Activated CD4-positive, alpha-beta T cell treated with anti-CD3 and anti-CD28 coated beads, Interleukin-10, Interleukin-2, amounts not matched to agents 100 ng/mL and 50 ng/mL, durations not matched to agents 16 hours and 8 hours (primary cell): ENCODE data around the gene PRR36.
"Not testable (repeated sequence)": the region's sequence is repeated elsewhere in the genome, so short reads cannot be mapped to it uniquely, and the experiment has no call there.

Source experiments
- DNase-seq: peaks from one replicate; pipeline ENCODE4 v3.0.0-alpha.2; 2020

The PRR36 gene

DNA sequence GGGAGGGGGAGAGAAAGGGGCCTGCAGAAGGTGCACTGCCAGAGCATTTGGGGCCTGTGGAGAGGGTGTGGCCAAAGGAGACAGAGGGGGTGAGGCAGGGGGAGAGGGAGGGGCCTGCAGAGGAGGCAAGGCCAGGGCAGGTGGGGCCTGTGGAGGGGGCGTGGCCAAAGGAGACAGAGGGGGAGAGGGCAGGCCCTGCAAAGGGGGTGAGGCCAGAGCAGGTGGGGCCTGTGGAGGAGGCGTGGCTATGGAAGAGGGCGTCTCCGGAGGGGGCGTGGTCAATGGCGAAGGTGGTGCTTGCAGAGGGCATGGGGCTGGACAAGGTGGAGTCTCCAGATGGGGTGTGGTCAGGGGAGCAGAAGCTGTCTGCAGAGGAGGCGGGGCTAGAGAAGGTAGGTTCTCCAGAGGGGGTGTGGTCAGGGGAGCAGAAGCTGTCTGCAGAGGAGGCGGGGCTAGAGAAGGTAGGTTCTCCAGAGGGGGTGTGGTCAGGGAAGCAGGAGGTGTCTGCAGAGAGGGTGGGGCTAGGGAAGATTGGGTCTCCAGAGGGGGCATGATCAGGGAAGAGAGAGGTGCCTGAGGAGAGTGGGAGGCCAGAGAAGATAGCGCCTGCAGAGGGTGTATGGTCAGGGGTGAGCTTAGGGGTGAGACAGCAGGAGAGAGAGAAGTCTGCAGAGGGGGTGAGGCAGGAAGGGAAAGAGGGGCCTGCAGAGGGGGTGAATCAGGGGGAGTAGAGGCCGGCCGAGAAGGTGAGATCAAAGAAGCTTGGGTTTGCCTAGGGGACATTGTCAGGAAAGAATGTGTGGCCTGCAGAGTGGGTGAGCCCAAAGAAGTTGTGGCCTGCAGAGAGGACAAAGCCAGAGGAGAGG is 3.4 kb downstream of the PRR36 start:
- peak; percentile 74 for DNase-seq

DNA sequence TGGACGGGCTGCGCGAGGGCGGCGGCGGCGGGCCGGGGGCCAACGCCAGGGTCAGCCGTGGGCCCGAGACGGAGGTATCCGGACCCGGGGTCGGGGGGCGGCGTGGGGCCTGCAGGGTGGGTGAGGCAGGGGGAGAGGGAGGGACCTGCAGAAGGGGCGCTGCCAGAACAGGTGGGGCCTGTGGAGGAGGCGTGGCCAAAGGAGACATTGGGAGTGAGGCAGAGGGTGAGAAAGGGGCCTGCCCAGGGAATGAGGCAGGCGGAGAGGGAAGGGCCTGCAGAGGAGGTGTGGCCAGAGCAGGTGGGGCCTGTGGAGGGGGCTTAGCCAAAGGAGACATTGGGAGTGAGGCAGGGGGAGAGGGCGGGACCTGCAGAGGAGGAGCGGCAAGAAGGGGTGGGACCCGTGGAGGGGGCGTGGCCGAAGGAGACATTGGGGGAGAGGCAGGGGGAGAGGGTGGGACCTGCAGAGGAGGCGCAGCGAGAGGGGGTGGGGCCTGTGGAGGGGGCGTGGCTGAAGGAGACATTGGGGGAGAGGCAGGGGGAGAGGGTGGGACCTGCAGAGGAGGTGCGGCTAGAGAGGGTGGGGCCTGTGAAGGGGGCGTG is 4.2 kb downstream of the PRR36 start:
- DNase-seq = peak; percentile 56

DNA sequence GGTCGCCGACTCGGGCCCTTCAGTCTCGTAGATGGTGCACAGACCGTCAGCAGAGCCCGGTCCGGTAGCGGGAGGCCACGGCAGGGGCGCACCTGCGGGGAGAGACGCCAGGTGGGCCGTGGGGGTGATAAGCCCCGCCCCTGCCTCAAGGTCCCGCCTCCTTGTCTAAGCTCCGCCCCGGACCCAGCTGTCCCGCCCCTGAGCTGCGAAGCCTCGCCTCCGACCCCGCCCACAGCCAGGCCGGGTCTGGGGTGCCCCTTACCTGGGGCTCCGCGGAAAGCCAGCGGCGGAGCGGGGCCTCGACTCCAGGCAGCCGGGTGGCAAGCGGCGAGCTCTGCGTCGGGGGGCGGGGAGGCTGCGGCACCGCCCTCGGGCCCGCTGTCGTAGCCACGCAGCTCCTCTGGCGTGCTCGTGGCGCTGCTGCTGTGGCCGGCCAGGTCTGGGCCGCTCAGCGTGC is 4.7 kb downstream of the PRR36 start:
- peak; percentile 81 for DNase-seq

DNA sequence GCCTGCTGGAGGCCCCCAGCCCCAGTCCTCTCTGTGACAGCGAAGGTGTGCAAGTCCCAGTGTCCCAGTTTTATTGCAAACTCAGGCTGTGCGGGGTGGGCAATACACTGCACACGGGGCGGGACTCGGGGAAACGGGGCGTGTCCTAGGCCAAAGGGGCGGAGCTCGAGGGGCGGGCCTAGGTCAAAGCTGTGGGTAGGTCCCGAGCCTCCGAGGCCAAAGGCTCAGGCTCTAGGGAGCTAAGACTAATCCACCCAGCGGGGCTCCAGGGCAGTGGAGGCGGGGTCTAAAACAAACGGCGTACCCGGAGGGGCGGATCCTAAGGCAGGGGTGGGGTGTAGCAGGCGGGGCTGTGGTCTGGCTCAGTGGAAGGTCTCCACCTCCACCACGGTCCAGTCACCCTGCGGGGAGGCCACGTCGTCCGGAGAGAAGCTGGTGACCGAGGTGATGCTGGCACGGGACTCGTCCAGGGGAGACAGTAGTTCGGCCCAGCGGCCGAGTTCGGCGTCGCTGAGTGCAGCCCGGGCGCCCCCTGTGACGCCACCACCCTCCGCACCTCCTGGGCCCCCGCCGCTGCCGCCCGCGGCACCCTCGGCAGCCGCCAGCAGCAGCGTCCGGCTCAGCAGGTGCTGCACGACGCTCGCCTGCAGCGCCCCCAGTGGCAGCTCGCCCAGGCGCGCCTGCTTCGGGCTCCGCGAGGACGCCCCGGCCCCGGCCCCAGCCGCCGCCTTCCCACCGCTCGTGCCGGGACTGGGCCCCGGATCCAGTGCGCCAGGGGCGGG is 5.3 kb downstream of the PRR36 start:
- peak; percentile 89 for DNase-seq

DNA sequence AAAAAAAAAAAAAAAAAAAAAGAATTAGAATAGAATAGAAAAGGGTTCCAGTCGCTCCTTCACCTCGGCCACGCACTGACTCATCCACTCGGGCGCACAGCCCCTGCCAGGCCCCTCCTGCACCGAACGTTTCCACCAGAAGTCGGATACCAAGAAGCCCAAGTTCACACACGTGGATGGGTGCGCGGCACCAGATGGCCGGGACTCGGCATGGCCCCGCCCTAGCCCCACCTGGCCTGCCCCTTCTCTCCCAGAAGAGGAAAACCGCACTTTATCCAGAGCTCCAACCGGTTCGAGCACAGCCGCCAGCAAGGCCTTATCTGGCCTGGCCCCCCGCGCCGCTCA is 5.9 kb downstream of the PRR36 start:
- DNase-seq = no peak

DNA sequence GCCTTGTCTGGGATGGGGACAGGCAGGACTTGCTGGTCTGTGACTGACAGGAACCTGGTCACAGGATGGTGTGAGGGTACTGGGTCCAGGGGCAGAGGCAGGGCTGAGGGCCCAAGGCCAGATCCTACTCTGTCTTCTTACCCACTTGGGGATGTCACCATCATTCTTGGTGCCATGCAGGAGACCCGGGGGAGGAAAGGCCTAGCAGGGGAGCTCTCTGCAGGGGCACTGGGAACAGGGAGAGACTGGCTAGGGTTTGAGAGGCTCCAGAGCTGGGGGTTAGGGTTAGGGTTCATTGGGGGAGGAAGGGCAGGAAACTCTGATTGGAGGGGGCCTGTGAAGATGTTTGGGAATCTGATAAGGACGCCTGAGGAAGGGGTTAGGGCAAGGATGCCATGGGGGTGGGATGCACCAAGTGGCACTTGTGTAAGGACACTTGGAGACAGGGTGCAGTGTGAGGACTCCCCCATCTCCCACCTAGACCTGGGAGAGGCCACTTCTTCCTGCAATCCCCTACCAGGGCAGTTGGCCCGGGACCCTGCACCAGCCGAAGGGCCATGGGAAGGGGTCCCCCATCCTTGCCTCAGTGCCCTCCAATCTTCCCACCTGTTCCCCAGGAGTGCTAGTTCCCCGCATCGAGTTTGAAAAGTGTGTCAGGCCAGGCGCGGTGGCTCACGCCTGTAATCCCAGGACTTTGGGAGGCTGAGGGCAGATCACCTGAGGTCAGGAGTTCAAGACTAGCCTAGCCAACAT is 6.9 kb downstream of the PRR36 start:
- DNase-seq = no peak

DNA sequence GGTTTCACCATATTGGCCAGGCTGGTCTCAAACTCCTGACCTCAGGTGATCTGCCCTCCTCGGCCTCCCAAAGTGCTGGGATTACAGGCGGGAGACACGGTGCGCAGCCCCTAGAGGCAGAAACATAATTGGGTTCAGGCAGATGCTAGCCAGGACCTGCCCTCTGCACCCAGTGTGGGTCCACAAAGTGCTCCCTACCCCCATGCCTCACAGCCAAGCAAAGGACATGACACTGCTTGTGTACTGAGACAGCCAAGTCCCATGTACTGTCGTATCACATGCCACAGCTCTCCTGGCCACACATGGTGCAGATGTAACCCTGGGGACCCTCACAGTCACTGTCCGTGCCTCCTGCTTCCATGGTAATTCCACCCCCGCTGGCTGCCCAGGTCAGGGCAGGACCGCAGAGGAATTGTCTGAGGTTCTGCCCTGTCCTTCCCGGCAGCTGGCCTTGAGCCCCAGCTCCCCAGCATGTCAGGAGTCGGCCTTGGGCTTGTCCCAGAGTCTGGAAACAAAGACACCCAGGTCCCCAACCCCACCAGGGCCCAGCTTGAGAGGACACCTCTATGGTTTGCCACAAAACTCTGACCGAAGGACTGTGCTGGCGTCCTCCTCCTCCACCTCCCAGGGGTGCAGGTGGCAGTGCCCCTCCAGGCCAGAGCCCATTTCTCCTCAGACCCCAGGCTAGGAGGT is 7.6 kb downstream of the PRR36 start:
- DNase-seq = no peak

DNA sequence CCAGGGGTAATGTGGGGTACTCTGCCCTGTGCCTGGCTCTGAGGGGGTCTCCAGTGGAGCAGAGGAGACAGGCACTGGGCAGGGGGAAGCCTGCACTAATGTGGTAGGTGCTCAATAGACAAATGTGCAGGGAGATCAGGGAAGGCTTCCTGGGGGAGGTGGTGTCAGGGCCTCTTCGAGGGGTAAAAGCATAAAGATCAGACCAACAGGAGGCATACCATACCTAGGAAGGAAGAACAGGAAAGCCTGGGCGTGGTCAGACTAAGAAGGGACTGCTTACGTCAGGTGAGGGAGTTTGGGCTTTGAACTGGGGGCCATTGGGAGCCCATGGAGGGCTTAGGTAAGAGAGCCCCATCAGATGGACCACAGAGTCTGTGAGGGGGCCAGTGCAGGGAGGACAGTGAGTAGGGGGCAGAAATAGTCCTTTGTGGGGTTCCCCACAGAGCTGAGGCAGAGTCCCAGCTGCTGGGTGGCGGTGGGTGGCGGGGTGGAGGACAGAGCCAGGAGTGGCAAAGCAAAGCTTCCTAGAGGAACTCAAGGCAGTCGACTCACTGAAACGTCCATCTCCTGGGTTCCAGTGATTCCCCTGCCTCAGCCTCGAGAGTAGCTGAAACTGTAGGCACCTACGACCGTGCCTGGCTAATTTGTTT is 8.8 kb downstream of the PRR36 start:
- no peak for DNase-seq

DNA sequence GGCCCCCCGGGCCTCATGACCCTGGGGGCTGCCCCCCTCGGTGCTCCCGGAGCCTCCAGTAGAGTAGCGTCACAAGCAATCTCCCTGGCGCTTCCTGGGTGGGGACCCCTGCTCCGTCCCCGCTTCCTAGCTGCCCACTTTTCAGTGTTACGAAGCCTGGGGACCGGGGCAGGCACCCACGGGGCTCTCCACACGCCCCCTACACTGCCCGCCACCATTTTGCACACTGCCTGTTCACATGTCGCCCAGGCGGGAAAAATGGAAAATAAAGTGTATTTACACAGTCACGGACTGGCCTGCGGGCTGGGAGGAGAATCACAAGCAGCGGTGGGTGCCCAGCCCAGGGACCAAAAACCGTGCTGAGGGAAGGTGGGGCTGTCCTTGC is 9.5 kb downstream of the PRR36 start:
- DNase-seq = no peak

DNA sequence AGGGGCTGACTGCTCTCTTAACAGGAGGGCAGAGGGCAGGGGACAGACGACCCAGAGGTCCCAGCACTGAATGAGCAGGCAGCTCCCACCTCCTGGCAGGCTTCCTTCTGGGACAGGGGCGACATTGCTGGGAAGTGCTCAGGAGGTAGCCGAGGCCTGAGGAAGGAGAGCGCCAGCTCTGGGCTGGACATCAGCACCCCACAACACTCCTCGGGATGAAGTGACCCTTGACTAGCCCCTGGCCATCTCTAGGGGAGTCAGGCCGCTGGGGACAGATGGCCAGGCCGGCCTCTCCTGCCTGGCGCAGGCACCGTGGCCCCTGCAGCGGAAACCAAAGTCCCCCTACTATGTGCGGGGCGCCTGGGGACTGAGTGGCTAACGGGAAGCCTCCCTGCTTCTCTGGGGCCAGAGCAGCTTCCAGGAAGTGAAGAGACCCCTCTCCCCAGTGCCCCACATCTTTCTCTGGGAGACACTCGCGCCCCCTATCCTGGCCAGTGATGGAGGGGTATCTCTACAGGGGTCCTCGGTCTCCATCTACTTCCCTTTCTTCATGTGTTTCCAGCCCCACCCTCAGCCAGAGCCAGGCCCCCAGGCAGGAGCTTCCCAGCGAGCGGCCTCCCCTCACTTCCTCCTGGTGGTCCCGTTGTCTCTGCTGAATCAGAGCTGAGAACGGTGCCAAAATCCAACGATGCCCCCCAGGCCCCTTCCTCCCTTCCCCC is 10.1 kb downstream of the PRR36 start:
- DNase-seq = no peak

DNA sequence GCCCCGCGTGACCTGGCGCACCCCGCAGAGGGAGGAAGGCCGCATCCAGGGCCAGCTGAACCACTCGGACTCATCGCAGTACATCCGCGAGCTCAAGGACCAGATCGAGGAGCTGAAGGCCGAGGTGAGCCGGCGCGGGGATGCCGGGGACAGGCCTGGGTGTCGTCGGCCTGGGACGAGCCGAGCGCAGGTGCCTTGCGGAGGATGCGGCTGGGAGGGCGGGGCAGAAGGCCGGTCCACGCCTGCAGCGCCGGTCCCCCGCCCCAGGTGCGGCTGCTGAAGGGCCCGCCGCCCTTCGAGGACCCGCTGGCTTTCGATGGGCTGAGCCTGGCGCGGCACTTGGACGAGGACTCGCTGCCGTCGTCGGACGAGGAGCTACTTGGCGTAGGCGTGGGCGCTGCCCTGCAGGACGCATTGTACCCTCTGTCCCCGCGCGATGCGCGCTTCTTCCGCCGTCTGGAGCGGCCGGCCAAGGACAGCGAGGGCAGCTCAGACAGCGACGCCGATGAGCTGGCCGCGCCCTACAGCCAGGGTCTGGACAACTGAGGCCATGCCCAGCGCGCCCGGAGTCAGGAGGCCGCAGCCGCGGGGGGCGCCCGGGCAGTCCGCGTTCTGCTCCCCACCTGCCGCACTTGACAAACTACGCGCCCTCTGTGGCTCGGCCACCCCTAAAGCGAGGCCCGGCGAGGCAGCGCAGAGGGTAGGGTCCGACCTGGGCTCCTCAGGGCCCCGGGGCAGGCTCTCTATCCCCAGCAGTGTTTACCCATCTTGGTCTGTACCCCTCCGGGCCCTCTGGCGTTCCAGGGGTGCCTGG is 10.8 kb downstream of the PRR36 start:
- no peak for DNase-seq

DNA sequence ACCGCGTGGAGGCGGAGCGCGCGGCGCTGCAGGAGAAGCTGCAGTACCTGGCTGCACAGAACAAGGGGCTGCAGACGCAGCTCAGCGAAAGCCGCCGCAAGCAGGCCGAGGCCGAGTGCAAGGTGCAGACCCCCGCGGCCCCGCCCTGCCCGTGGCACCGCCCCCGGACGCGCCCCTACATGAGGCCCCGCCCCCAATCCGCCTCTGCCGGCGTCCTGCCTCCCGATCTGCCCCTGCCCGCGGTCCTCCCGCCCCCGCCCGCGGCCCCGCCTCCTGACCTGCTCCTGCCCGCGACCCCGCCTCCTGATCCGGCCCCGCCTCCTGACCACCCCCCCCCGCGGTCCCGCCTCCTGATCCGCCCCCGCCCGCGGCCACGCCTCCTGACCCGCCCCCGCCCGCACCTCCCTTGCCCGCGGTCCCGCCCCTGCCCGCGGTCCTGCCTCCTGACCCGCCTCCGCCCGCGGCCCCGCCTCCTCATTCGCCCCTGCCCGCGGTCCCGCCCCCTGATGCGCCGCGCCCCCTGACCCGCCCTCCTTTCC is 11.7 kb downstream of the PRR36 start:
- peak; percentile 80 for DNase-seq

DNA sequence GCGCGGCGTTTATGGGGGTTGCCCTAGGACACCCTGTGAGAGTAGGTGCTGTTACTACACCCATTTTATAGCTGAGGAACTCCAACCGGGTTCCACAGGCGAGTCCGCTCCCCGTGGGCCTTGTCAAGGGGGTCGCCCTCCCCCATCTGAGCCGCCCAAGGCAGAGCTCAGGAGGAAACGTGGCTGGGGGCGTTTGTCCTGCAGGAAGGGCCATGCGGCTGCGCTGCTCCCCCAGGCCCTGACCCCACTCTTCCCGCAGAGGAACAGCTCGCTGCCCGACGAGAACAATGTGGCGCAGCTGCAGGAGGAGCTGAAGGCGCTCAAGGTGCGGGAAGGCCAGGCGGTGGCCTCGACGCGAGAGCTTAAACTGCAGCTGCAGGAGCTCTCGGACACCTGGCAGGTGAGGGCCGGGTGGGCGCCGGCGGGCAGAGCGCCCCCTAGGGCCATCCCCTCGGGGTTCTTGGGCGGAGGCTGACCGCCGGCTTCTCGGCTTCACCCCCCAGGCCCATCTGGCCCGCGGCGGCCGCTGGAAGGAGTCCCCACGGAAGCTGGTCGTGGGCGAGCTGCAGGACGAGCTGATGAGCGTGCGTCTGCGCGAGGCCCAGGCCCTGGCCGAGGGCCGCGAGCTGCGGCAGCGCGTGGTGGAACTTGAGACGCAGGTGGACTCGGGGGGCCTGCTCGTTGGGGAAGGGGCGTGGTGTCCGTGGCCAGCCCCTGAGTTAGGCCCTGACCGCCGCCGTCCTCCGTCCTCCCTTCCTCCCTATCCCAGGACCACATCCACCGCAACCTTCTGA is 12.4 kb downstream of the PRR36 start:
- no peak for DNase-seq

DNA sequence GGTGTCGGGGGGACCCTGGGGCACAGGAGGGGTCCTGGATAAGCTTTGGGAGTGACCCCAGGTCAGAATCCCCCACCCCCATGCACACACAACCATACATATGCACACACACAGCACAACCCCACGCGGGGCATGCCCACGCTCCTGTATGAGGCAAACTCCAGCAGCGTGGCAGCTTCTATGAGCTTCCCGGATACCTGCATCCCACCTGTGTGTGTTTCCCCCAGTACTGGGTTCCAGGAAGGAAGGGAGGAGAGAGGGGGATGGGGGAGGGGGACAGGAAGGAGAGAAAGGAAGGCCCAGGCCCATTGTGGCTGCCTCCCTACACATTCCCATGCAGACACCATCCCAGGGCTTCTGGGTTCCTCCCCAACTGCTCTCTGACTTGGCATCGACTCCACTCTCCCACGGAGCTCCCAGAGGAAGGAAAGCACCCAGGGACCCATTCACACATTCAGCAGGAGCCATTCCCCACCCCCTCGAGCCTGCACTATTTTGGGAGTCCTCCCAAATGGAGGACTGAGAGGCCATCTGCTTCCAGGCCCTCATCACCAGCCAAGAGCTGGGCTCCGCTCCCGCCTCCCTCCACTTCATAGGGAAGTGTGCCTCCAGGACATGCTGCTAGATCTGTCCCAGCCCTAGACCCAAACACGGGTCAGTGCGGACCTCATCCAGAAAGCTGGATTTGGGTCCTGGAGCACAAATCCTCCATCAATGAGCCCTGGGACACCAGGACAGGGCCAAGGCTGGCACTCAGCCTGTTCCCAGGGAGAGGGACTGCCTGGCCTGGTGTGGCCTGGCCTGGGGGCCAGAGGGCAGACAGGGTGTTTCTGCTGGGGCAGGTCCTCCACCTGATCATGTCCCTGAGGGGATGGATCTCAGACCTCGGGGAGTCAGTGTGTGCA is 13.2 kb downstream of the PRR36 start:
- no peak for DNase-seq

DNA sequence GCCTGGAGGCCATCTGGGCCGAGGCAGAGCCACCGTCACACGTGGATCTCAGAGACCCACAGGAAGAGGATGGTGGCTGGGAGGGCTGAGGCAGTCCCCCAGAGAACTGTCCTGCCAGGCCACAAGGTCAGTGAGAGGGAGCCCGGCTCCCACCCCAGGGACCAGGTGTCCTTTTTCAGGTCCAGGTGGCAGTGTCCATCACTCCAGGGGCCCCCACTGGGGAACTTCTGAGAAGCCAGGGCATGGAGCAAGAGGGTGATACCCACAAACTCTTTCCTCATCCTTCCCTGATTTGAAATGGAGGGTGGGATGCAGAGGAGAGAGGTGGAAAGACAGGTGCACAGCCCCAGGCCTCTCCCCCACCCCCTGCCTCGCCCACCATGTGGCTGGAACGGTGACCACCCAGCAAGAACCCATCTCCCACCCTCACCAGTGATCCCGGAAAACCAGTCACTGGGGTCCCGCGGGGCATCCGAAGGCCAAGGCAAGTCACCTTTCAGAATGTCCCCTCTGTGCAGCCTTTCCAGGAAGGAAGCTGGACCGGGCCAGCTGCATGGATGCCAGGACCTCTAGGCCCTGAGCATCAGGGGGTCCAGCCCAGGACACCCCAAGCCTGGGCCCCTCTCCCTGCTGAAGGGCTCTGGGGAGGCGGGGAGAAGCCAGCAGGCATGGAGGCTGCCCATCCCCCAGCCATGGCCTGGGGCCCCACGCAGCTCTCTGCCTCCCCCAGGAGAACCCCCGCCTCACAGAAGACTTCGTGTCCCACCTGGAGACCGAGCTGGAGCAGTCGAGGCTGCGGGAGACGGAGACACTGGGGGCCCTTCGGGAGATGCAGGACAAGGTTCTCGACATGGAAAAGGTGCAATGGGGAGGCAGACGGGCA is 14.1 kb downstream of the PRR36 start:
- no peak for DNase-seq

DNA sequence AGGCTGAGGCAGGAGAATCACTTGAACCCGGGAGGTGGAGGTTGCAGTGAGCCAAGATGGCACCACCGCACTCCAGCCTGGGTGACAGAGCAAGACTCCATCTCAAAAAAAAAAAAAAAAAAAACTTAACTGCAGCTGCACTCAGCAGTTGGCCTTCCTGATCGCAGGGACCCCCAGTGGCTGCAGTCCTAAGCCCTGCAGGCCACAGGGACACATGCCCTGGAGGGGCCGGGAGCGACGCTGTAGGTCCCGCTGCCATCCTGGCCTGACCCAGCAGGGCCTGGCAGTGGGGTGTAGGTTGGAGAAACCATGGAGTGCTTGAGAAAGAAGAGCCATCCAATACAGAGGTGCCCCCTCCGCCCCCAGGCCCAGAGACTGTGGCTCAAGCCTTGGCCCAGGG is 15.1 kb downstream of the PRR36 start:
- DNase-seq = not testable (repeated sequence)
